D341Med (cell line): ENCODE data around the gene ARMH3.
A peak's percentile ranks its signal among the peaks of the same experiment; 100 is the strongest.

Source experiments
- DNase-seq: peaks from one replicate; pipeline ENCODE4 v3.0.0; 2012; ENCODE audit warnings: low spot score

ARMH3 gene

GRCh38 chr10:101829561-101830315 lies 226.2 kb downstream of the ARMH3 start:
- peak; percentile 87 for DNase-seq

GRCh38 chr10:101828766-101829551 lies 227.0 kb downstream of the ARMH3 start:
- DNase-seq, result peak; percentile 57

GRCh38 chr10:101827919-101828600 lies 227.9 kb downstream of the ARMH3 start:
- no peak for DNase-seq

GRCh38 chr10:101826852-101827434 lies 229.0 kb downstream of the ARMH3 start:
- no peak for DNase-seq

GRCh38 chr10:101824736-101825135 lies 231.2 kb downstream of the ARMH3 start:
- no peak for DNase-seq

GRCh38 chr10:101818872-101819633 lies 236.9 kb downstream of the ARMH3 start:
- DNase-seq, result no peak

GRCh38 chr10:101818119-101818871 lies 237.7 kb downstream of the ARMH3 start, which contains the start of gene OGA:
TSS of gene OGA (minus strand) at chr10:101818444. CDS start at chr10:101818022, 422 bp downstream.
- peak; percentile 86 for DNase-seq

- DNase-seq, result peak; percentile 66
Measured at GRCh38 chr10:101817337-101818118, 238.4 kb downstream of the ARMH3 start.

- DNase-seq, result no peak
Measured at GRCh38 chr10:101816913-101817336, 239.0 kb downstream of the ARMH3 start.

GRCh38 chr10:101816376-101816775 lies 239.6 kb downstream of the ARMH3 start:
- no peak for DNase-seq

GRCh38 chr10:101814466-101815071 lies 241.4 kb downstream of the ARMH3 start:
- no peak for DNase-seq

- DNase-seq, result peak; percentile 21
Measured at GRCh38 chr10:101812606-101813005, 243.4 kb downstream of the ARMH3 start.

- DNase-seq, result no peak
Measured at GRCh38 chr10:101807158-101807557, 248.8 kb downstream of the ARMH3 start.

- no peak for DNase-seq
Measured at GRCh38 chr10:101803511-101803910, 252.5 kb downstream of the ARMH3 start.

- no peak for DNase-seq
Measured at GRCh38 chr10:101797403-101798059, 258.4 kb downstream of the ARMH3 start.
